Measurements from ENCODE around the gene CCT6B.

The CCT6B gene

GRCh38 chr17:34883106-34884000 lies 77.9 kb downstream of the CCT6B start:
- no peak for DNase-seq

- DNase-seq = no peak
Measured at GRCh38 chr17:34879146-34879545, 82.1 kb downstream of the CCT6B start.
